Tibial nerve (tissue), 3 donors: ENCODE data around the gene PDF.

Experiments used
- POLR2A ChIP-seq, 2 donors: fragments of 450-650 bp; IDR thresholded peaks; one replicate each; pipeline ENCODE4 v1.6.1; 2017; ENCODE audit warnings: antibody characterized with exemption in 2 of 2, mild to moderate bottlenecking in 2 of 2, moderate library complexity in 2 of 2
- TF ChIP-seq, protein P1 (sequence below), 5 experiments: fragments of 200-600 bp in 3 of 5; fragments of 450-650 bp in 2 of 5; sonication (generic) in 3 of 5; IDR thresholded peaks; one replicate each; pipeline ENCODE4 v1.5.1; 2016 to 2019; ENCODE audit warnings: antibody characterized with exemption in 5 of 5, mild to moderate bottlenecking in 3 of 5, moderate library complexity in 2 of 5

DNA sequence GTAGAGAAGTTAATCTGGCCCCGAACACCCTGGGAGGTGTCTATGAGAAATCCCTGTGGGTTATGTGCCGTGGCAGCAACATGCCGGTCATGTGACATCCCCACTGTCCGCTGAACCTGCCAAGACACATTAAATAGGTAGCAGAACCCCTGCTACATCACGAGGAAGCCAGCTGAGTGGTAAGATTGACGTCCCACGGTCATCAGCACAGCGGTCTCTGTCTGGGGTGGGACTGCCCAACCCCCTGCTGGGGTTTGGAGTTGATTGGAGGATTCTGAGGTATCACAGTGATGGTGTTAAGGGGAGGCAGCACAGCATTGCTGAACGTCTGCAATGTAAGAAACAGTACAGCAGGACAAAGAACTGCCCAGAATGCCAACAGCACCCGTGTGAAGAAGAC lies 19.1 kb upstream of the PDF start:
- TF ChIP-seq POLR2A (IDR thresholded peaks at IDR 0.05) = no peak
- TF ChIP-seq, protein P1, sequence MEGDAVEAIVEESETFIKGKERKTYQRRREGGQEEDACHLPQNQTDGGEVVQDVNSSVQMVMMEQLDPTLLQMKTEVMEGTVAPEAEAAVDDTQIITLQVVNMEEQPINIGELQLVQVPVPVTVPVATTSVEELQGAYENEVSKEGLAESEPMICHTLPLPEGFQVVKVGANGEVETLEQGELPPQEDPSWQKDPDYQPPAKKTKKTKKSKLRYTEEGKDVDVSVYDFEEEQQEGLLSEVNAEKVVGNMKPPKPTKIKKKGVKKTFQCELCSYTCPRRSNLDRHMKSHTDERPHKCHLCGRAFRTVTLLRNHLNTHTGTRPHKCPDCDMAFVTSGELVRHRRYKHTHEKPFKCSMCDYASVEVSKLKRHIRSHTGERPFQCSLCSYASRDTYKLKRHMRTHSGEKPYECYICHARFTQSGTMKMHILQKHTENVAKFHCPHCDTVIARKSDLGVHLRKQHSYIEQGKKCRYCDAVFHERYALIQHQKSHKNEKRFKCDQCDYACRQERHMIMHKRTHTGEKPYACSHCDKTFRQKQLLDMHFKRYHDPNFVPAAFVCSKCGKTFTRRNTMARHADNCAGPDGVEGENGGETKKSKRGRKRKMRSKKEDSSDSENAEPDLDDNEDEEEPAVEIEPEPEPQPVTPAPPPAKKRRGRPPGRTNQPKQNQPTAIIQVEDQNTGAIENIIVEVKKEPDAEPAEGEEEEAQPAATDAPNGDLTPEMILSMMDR (IDR thresholded peaks at IDR 0.05) = no peak
